Measurements from ENCODE around the gene MBTPS1.

MBTPS1 gene

GRCh38 chr16:84091460-84091859 lies 25.3 kb downstream of the MBTPS1 start:
- H3K4me1 ChIP-seq (ENCODE audit: low read length) = peaks cover 36% of the 10 kb centered on the region
- peaks cover 23% of the 10 kb centered on the region for H3K27me3 ChIP-seq (ENCODE audit: low read depth, low read length)
- H3K9ac ChIP-seq (ENCODE audit: low read length) = no peak overlapping the region
- no peak overlapping the region for H3K27ac ChIP-seq (ENCODE audit: low read length)
- no peak overlapping the region for H2AFZ ChIP-seq (ENCODE audit: low read depth, low read length)
- peaks cover 62% of the 10 kb centered on the region for H4K20me1 ChIP-seq (ENCODE audit: insufficient read depth, low read length)
- no peak overlapping the region for H3K4me2 ChIP-seq (ENCODE audit: low read length)
- no peaks in the 10 kb centered on the region for H3K9me3 ChIP-seq (ENCODE audit: insufficient read depth, low read length)
- TF ChIP-seq, protein P1, sequence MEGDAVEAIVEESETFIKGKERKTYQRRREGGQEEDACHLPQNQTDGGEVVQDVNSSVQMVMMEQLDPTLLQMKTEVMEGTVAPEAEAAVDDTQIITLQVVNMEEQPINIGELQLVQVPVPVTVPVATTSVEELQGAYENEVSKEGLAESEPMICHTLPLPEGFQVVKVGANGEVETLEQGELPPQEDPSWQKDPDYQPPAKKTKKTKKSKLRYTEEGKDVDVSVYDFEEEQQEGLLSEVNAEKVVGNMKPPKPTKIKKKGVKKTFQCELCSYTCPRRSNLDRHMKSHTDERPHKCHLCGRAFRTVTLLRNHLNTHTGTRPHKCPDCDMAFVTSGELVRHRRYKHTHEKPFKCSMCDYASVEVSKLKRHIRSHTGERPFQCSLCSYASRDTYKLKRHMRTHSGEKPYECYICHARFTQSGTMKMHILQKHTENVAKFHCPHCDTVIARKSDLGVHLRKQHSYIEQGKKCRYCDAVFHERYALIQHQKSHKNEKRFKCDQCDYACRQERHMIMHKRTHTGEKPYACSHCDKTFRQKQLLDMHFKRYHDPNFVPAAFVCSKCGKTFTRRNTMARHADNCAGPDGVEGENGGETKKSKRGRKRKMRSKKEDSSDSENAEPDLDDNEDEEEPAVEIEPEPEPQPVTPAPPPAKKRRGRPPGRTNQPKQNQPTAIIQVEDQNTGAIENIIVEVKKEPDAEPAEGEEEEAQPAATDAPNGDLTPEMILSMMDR (IDR thresholded peaks at IDR 0.05; ENCODE audit: low read depth, low read length) = no peak
- no peak for TF ChIP-seq EZH2phosphoT487 (IDR thresholded peaks at IDR 0.05; ENCODE audit: low read depth)
- no peak overlapping the region for H3K4me3 ChIP-seq (ENCODE audit: low read length)
- peaks cover 71% of the 10 kb centered on the region for H3K36me3 ChIP-seq (replicated peaks; ENCODE audit: low read depth, low read length)
- H3K79me2 ChIP-seq (ENCODE audit: low read length) = no peaks in the 10 kb centered on the region

DNA sequence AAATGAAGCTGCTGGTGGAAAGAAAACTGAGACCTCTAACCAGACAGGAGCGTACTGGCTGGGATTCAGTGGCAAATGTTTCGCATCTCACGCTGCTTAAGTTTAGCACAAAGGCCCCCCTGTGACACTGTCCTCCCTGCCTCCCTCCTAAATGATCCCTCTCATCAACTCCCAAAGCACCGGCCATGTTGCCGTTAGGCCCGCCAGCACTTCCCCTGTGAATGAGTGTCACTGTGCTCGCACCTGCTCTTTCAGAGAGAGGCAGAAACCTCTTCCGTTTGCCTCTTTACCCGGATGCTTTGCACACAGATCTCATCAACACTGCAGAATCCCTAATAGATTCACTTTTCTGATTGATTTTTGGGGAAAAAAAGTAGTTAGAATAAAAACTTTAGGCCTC lies 26.5 kb downstream of the MBTPS1 start:
- Histone ChIP-seq H4K20me1 (ENCODE audit: insufficient read depth, low read length) (peaks cover 65% of the 10 kb centered on the region), H3K36me3 (replicated peaks; ENCODE audit: low read depth, low read length) (peaks cover 72% of the 10 kb centered on the region), H3K79me2 (ENCODE audit: low read length) (no peaks in the 10 kb centered on the region), H3K4me3 (ENCODE audit: low read length) (no peak overlapping the region), H3K9ac (ENCODE audit: low read length) (no peak overlapping the region), H3K4me1 (ENCODE audit: low read length) (peaks cover 47% of the 10 kb centered on the region), H3K4me2 (ENCODE audit: low read length) (no peak overlapping the region), H2AFZ (ENCODE audit: low read depth, low read length) (no peak overlapping the region), H3K27me3 (ENCODE audit: low read depth, low read length) (peaks cover 23% of the 10 kb centered on the region), H3K27ac (ENCODE audit: low read length) (no peak overlapping the region), H3K9me3 (ENCODE audit: insufficient read depth, low read length) (no peaks in the 10 kb centered on the region)
- TF ChIP-seq EZH2phosphoT487 (IDR thresholded peaks at IDR 0.05; ENCODE audit: low read depth) = no peak
- TF ChIP-seq, protein P1 (IDR thresholded peaks at IDR 0.05; ENCODE audit: low read depth, low read length) = no peak

DNA sequence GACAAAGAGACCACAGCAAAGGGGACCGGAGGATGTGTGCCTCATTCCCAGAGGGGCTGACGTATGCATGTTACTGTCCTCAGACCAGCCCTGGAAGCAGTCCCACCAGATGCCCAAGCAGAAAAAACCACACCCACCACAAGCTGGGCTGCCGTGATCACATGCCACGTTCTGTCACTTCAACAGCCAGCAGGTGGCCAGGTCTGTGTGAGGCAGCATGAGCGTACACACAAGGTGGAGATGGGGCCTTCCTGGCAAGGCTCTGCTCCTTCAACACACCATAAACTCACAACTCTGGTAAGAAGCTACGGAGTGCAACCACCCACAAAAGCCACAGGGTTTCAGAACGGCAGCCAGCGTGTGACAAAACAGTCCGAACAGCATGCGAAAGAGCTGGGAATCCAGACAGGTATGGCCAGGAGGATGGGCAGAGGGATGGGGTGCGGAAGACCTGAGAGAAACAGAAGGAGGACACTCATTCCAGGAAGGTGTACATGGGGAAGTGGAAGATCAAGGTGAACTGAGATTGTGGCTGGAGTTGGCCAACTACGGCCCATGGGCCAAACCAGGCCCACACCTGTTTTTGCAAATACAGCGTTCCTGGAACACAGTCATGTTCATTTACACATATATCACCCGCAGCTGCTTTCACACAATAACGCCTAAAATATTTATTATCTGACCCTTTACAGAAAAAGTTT lies 27.9 kb downstream of the MBTPS1 start:
- Histone ChIP-seq H3K27ac (ENCODE audit: low read length) (no peak overlapping the region), H3K4me2 (ENCODE audit: low read length) (peak overlapping the region; percentile 37), H3K4me1 (ENCODE audit: low read length) (peaks cover 52% of the 10 kb centered on the region), H3K79me2 (ENCODE audit: low read length) (no peaks in the 10 kb centered on the region), H3K4me3 (ENCODE audit: low read length) (0 out of 2 replicates have a peak overlapping the region, but pooled peaks have one; percentile 14), H4K20me1 (ENCODE audit: insufficient read depth, low read length) (peaks cover 69% of the 10 kb centered on the region), H3K27me3 (ENCODE audit: low read depth, low read length) (peaks cover 23% of the 10 kb centered on the region), H2AFZ (ENCODE audit: low read depth, low read length) (no peak overlapping the region), H3K9me3 (ENCODE audit: insufficient read depth, low read length) (no peaks in the 10 kb centered on the region), H3K9ac (ENCODE audit: low read length) (no peak overlapping the region), H3K36me3 (replicated peaks; ENCODE audit: low read depth, low read length) (peaks cover 69% of the 10 kb centered on the region)
- TF ChIP-seq EZH2phosphoT487 (IDR thresholded peaks at IDR 0.05; ENCODE audit: low read depth) = 0 out of 2 replicates have a peak, but pooled peaks have one; percentile 38
- TF ChIP-seq, protein P1 (IDR thresholded peaks at IDR 0.05; ENCODE audit: low read depth, low read length) = peak; percentile 35

- TF ChIP-seq EZH2phosphoT487 (IDR thresholded peaks at IDR 0.05; ENCODE audit: low read depth) = no peak; the same call in 1 of the 2 replicates
- TF ChIP-seq, protein P1 (IDR thresholded peaks at IDR 0.05; ENCODE audit: low read depth, low read length) = no peak
- no peaks in the 10 kb centered on the region for H3K79me2 ChIP-seq (ENCODE audit: low read length)
- peak overlapping the region; percentile 8; the same call in 1 of the 2 replicates for H3K4me2 ChIP-seq (ENCODE audit: low read length)
- H3K9ac ChIP-seq (ENCODE audit: low read length) = no peak overlapping the region
- no peak overlapping the region for H3K27ac ChIP-seq (ENCODE audit: low read length)
- H3K27me3 ChIP-seq (ENCODE audit: low read depth, low read length) = peaks cover 23% of the 10 kb centered on the region
- peaks cover 73% of the 10 kb centered on the region for H4K20me1 ChIP-seq (ENCODE audit: insufficient read depth, low read length)
- H3K9me3 ChIP-seq (ENCODE audit: insufficient read depth, low read length) = no peaks in the 10 kb centered on the region
- no peak overlapping the region for H3K4me3 ChIP-seq (ENCODE audit: low read length)
- H3K4me1 ChIP-seq (ENCODE audit: low read length) = peaks cover 52% of the 10 kb centered on the region
- H2AFZ ChIP-seq (ENCODE audit: low read depth, low read length) = no peak overlapping the region
- H3K36me3 ChIP-seq (replicated peaks; ENCODE audit: low read depth, low read length) = peaks cover 63% of the 10 kb centered on the region
These were observed 29.1 kb downstream of the MBTPS1 start for GRCh38 chr16:84087466-84088151.
